CD4-positive, alpha-beta T cell treated with Interleukin-4 for 4 hours (primary cell): ENCODE measurements around the gene ZMYND12.
"Not testable (repeated sequence)": the region's sequence is repeated elsewhere in the genome, so short reads cannot be mapped to it uniquely, and the experiment has no call there.

Source experiments
- DNase-seq: peaks from one replicate; pipeline ENCODE4 v3.0.0-alpha.2; 2020

The ZMYND12 gene

GRCh38 chr1:42456010-42456753, at the start of gene ZMYND12, which contains the start of gene PPCS:
ZMYND12 (minus strand) TSS chr1:42456022; CDS start chr1:42455997, 25 bp downstream.
PPCS (plus strand) TSS chr1:42456543; CDS start chr1:42456566, 23 bp downstream.
- DNase-seq, result peak; percentile 87

DNA sequence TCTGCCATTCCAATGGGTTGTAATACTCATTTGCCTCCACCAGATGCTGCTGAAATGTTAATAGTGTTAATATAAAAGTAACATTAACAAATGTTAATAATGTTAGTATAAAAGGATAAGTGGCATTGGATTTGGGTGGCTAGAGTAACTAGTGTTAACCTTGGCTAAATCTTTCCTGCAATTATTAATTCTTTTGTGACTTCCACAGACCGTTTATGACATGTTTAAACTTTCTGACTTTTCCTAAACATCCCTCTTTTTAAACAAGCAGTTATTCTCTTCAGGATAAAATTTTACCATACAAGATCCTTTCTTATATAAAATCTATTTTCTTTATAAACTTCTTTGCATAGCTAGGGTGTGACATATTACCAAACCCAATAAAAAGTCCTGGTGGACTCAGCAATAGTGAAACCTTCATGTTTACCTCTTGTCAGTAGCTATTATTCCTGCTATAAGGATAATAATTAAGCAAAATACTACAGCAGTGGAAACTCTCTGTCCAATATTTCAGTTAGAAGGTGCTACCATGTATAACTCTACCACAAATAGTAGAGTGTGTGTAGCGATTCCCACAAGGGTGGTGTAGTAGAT, 48.8 kb upstream of the ZMYND12 start:
- DNase-seq, result no peak

- DNase-seq, result not testable (repeated sequence)
These were observed 46.2 kb upstream of the ZMYND12 start for GRCh38 chr1:42502031-42502430.

- DNase-seq, result no peak
These were observed 34.4 kb upstream of the ZMYND12 start for GRCh38 chr1:42490237-42490636.

- no peak for DNase-seq
These were observed 28.6 kb upstream of the ZMYND12 start for GRCh38 chr1:42484382-42484781.

DNA sequence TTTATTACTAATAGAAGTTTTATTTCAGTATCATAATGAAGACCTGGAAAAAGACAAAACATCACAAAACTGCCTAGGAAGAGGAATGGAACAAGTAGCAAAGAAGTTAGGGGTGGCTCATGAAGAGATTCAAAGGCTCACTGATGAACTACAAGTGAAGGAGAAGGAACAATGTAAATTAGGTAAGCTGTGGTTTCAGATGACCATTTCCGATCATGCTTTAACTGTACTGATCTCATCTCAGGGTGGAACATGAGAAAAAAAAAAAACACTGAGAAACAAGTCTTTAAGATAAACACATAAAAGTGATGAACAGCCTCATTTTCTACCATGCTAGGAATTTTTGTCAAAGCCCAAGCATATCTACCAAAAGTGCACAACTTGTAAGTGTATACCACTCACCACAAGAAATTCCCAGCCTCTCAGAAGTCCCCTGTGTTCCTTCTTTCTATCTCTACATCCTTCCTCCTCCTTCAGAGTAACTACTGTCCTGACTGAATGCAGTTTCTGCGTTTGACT, 26.9 kb upstream of the ZMYND12 start:
- DNase-seq, result no peak

DNA sequence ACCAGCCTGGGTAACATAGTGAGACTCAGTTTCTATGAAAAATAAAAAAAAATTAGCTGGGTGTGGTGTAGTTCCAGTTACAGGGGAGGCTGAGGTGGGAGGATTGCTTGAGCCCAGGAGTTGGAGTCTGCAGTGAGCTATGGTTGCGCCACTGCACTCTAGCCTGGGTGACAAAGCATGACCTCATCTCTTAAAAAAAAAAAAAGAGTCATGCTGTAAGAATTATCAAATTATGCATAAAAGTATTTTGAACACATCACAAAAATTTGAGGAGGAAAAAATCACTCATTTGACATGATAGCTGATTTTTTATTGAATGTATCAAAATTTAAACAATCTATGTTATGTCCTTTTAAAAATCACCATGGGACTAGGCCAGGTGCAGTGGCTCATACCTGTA, 25.1 kb upstream of the ZMYND12 start:
- DNase-seq, result no peak

GRCh38 chr1:42479621-42480020, 23.8 kb upstream of the ZMYND12 start:
- no peak for DNase-seq

DNA sequence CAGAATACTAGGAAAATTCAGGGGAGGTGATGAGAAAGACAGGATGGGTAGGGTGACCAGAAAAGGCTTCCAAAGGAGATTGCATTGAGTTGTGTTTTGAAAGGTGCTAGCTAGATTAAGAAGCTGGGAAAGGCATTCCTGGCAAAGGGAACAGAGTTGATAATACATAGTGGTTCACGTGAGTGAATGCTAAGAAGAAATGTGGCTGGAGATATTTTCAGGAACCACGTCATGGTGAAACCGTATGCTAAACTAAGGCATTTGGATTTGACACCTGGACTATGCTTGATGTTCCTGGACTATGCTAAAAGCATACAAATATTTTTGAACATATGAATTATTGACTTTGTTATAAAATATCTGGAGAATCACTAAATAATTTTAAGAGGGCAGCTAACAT, 22.0 kb upstream of the ZMYND12 start:
- DNase-seq, result no peak

DNA sequence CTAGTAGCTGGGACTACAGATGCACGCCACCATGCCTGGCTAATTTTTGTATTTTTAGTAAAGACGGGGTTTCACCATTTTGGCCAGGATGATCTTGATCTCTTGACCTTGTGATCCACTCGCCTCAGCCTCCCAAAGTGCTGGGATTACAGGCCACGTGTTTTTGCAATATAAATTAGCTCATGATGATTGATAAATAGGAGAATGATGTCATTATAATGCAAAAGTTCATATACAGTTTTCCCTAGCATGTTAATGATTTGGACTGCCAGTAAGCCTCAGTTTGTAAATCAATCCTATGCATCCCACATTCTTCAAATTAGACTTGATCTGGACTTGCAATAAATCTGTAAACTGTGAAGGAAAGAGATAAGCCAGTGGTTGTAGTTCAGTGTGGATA, 21.5 kb upstream of the ZMYND12 start:
- not testable (repeated sequence) for DNase-seq

GRCh38 chr1:42476605-42477004, 20.8 kb upstream of the ZMYND12 start:
- DNase-seq, result no peak

GRCh38 chr1:42469727-42470126, 13.9 kb upstream of the ZMYND12 start:
- DNase-seq, result no peak

GRCh38 chr1:42466030-42466429, 10.2 kb upstream of the ZMYND12 start:
- DNase-seq, result no peak

DNA sequence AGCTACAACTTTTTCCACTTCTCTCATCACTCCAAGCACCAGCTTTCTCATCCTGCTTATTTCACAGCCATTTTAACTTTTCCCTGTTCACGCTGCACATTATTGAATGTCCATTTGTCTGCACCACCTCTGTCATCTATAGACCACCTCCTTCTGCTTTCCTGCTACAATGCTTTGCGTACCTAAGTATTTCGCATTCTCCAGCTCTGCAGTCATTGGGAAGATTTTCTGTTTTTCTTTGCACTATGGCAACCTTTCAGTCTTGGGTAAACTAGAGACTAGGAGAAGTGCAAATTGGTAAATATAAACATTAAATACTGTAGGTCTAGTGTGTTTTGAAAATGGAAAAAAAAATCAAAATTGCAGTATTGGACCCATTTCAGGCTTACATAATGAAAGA, 8.1 kb upstream of the ZMYND12 start:
- no peak for DNase-seq

DNA sequence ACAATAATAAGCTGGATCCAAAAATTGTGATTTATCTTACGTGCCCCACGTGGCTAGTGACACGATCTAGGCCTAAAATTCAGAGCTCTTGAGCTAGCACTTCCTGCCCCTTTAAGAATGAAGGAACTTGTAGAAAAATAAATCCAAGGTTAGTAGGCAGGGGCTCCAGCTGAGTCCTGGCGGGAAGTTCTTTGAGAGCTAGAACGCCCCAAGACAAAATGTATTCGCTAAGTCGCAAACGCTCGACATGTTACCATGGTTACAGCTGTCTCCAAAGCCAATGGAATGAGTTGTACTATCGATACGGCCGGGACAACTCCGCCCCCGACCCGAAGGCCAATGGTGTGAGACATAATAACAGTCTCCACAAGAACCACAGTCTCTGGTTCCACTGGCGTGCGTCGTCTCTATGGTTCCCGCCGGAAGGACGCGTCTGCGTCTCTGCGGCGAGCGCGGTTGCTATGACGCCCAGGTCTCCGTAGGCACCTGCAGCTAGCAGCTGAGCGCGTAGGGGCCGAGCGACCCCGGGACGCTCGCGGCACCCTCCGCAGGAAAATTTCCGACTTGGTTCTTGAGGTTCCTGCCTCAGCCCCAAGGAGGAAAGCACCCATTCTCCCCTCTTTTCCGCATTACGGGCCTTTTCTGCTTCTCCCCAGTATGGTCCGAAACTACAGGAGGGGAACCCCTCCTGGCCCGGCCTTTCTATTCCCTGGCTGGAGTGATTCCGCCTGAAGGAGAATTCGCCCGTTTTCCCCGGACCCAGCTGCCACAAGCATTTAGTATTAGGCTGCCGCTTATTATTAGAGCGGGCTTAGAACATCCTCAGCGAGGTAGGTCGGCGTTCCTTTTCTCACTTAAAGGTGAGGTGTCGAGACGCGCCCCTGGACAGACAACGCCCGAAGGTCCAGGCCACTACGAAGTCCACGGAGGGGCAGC, 7.3 kb upstream of the ZMYND12 start, which contains the start of gene CCDC30:
Gene CCDC30 (plus strand): TSS at position 459 of the 936 bp plus-strand sequence. CDS start 17,266 bp downstream, outside the sequence.
- peak; percentile 99 for DNase-seq

- DNase-seq, result no peak
These were observed 5.4 kb upstream of the ZMYND12 start for GRCh38 chr1:42461196-42461595.

GRCh38 chr1:42456754-42457089, 900 bp upstream of the ZMYND12 start:
- DNase-seq, result peak; percentile 62

- no peak for DNase-seq
These were observed 1.4 kb downstream of the ZMYND12 start for GRCh38 chr1:42454403-42454802.

DNA sequence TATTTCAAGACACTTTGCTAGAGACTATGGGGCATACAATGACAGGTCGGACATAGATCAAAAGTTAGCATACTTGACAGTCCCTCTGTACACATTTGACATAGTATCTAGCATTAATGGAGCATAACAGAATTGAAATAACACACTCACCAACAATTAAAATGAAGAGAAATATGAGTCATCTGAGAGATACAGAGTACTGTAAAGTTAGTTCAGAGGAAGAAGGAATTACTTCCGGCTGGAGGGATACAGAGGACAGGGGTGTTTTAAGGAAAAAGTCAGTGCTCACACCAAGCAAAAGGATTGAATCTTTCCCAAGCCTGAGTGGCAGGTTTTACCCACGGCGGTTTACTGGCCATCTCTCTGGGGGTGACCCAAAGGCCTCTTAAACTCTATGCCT, 2.4 kb downstream of the ZMYND12 start:
- DNase-seq, result no peak

DNA sequence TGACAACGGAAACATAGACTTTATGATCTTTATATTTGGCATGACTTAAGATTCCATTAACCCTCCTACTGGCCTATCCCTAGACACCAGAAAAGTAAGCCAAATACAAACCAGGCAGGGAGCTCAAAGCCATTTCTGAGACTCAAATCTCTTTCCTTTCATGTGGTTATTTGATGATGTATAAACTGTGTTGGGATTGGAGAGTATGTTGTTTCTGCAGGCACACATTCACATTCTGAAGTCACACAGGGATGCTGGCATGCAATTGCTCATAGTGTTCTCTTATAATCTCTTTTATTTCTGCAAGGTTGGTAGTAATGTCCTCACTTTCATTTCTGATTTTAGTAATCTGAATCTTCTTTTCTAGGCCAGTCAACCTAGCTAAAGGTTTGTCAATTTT, 5.8 kb downstream of the ZMYND12 start:
- DNase-seq, result no peak

DNA sequence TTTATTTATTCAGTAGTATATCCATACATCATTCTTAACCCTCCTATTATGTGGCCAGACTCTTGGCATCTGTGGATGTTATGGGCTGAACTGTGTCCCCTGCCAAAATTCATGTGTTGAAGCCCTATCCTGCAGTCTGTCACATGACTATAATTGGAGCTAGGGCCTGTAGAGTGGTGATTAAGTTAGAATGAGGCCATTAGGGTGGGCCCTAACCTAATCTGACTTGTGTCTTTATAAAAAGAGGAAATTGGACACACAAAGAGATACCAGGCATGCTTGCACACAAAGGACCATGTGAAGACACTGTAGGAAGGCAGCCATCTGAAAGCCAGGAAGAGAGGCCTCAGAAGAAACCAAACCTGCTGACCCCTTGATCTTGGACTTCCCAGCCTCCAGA, 6.6 kb downstream of the ZMYND12 start:
- no peak for DNase-seq

- no peak for DNase-seq
These were observed 13.2 kb downstream of the ZMYND12 start for GRCh38 chr1:42442662-42443061.

DNA sequence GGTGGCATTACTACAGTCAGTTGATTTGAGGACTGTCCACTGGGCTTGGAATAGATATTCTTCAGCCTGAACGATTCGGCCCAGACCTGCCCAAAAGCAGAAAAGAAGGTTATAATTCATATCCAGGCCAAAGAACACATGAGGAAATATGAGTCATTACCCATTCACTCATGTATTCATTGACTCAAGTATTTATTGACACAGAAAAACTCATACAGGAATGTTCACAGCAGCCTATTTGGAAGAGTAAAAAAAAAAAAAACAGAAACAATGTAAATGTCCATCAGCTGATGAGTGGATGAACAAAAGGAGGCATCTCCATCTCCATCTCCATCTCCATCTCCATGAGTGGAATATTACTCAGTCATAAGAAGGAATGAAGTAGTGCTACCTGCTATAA, 15.9 kb downstream of the ZMYND12 start:
- DNase-seq, result no peak
